GM12878 (cell line): ENCODE measurements around the gene RASGRF1.

Experiments used
- BHLHE40 ChIP-seq, 2 experiments: fragments of 450-650 bp in 1 of 2; IDR thresholded peaks; 2 replicates each; pipeline ENCODE4 v1.6.1; 2011 to 2017; ENCODE audit warnings: low read depth in 2 of 2, borderline replicate concordance in 1 of 2, improper control_type of control experiment in 1 of 2, low read length in 1 of 2, mild to moderate bottlenecking in 1 of 2
- TF ChIP-seq, protein P1 (sequence below): IDR thresholded peaks from 2 replicates; pipeline ENCODE4 v1.6.1; 2011; ENCODE audit warnings: low read depth, mild to moderate bottlenecking, low read length, moderate library complexity, borderline replicate concordance; ENCODE audit errors: extremely low read depth
- TF ChIP-seq, protein P2 (sequence below): IDR thresholded peaks from 2 replicates; pipeline ENCODE4 v1.6.1; 2011; ENCODE audit warnings: borderline replicate concordance, low read depth, mild to moderate bottlenecking, moderate library complexity, mixed read lengths, low read length; ENCODE audit not compliant: insufficient read depth; ENCODE audit errors: extremely low read length

DNA sequence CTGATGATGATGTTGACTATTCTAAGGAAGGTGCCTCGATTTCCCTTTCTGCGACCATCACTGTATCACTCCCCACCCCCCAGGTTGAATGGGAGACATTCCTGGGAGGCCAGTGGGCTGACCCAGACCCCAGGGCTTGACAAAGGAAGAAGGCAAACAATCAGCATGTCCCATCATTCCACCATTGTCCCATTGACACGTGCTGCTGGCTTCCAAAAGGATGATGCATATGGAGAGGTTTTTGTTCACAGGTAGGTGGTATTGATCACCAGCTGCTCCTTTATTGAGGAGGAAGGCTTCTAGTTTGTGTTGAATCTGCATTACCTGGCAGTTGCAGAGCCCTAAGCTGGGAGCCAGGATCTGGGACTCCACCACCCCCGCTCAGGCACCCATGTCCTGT lies 30.4 kb downstream of the RASGRF1 start:
- TF ChIP-seq BHLHE40 (IDR thresholded peaks at IDR 0.05; ENCODE audit: borderline replicate concordance in 1 of 2, low read depth in 2 of 2, low read length in 1 of 2) = no peak
- TF ChIP-seq, protein P1, sequence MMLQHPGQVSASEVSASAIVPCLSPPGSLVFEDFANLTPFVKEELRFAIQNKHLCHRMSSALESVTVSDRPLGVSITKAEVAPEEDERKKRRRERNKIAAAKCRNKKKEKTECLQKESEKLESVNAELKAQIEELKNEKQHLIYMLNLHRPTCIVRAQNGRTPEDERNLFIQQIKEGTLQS = no peak
- TF ChIP-seq, protein P2, sequence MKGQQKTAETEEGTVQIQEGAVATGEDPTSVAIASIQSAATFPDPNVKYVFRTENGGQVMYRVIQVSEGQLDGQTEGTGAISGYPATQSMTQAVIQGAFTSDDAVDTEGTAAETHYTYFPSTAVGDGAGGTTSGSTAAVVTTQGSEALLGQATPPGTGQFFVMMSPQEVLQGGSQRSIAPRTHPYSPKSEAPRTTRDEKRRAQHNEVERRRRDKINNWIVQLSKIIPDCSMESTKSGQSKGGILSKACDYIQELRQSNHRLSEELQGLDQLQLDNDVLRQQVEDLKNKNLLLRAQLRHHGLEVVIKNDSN = no peak
